ENCODE results near the gene GPR15. TPM values are rescaled to one million over a fixed set of nuclear protein-coding genes. Genes with fewer than 3 reads are reported as not detected.
A peak's percentile ranks its signal among the peaks of the same experiment; 100 is the strongest.

The GPR15 gene
- total RNA-seq, 3 donors from 2014 or later (not counting 1 experiment from before 2014, with no cell fraction given): 0.97 to 32.8 (median 1.5) TPM

GRCh38 chr3:98574132-98574531 lies 42.4 kb downstream of the GPR15 start:
- DNase-seq: no peak
- WGBS (ENCODE audit: insufficient coverage): 84% methylated on average over 1 of the region's 6 CpGs

GRCh38 chr3:98577178-98577895 lies 45.6 kb downstream of the GPR15 start:
- peaks cover 32% of the 10 kb centered on the region for H3K36me3 ChIP-seq (ENCODE audit: control insufficient read depth, insufficient read depth, low read length)
- WGBS (ENCODE audit: insufficient coverage): 85% methylated on average over 4 of the region's 4 CpGs

More at GRCh38 chr3:98574132-98574531, 42.4 kb downstream of the GPR15 start:
- Histone ChIP-seq H3K36me3 (ENCODE audit: control insufficient read depth, insufficient read depth, low read length) (peaks cover 8% of the 10 kb centered on the region), H3K4me3 (ENCODE audit: low read length) (no peak overlapping the region), H3K27ac (ENCODE audit: low read length) (no peak overlapping the region), H3K4me1 (ENCODE audit: control insufficient read depth, insufficient read depth, low read length) (no peaks in the 10 kb centered on the region), H3K9me3 (ENCODE audit: control insufficient read depth, insufficient read depth, low read length) (no peaks in the 10 kb centered on the region), H3K27me3 (ENCODE audit: control insufficient read depth, insufficient read depth, low read length) (no peaks in the 10 kb centered on the region)
- H3K27me3 Mint-ChIP-seq (ENCODE audit: low read depth in 2 of 2): no peaks in the 10 kb centered on the region
- peaks cover 9 to 10% of the 10 kb centered on the region in 2 donors for H3K4me1 Mint-ChIP-seq
- no peak overlapping the region for H3K4me3 Mint-ChIP-seq
- H3K9me3 Mint-ChIP-seq: no peaks in the 10 kb centered on the region
- ATAC-seq: no peak
- H3K27ac Mint-ChIP-seq: peak overlapping the region in 1 of 2 donors; percentile 31
- no peaks in the 10 kb centered on the region for H3K36me3 Mint-ChIP-seq
- no peak for TF ChIP-seq CTCF (IDR thresholded peaks at IDR 0.05)
- intact Hi-C loops (cut with micrococcal nuclease): no loop called here

GRCh38 chr3:98580401-98581386 lies 48.9 kb downstream of the GPR15 start:
- no peak for TF ChIP-seq CTCF (IDR thresholded peaks at IDR 0.05)
- no peak overlapping the region for H3K27ac Mint-ChIP-seq
- Histone ChIP-seq H3K27ac (ENCODE audit: low read length) (no peak overlapping the region), H3K36me3 (ENCODE audit: control insufficient read depth, insufficient read depth, low read length) (peaks cover 42% of the 10 kb centered on the region), H3K4me3 (ENCODE audit: low read length) (no peak overlapping the region), H3K9me3 (ENCODE audit: control insufficient read depth, insufficient read depth, low read length) (no peaks in the 10 kb centered on the region), H3K4me1 (ENCODE audit: control insufficient read depth, insufficient read depth, low read length) (no peaks in the 10 kb centered on the region), H3K27me3 (ENCODE audit: control insufficient read depth, insufficient read depth, low read length) (no peaks in the 10 kb centered on the region)
- 95% methylated on average over 8 of the region's 8 CpGs for WGBS (ENCODE audit: insufficient coverage)
- peaks cover 4 to 5% of the 10 kb centered on the region in 2 donors for H3K4me1 Mint-ChIP-seq
- H3K4me3 Mint-ChIP-seq: no peak overlapping the region
- no peaks in the 10 kb centered on the region for H3K27me3 Mint-ChIP-seq (ENCODE audit: low read depth in 2 of 2)
- no peaks in the 10 kb centered on the region for H3K9me3 Mint-ChIP-seq
- H3K36me3 Mint-ChIP-seq: peaks cover 6% of the 10 kb centered on the region
- ATAC-seq (no peak), DNase-seq (no peak)
- intact Hi-C loops (cut with micrococcal nuclease): no loop called here

More at GRCh38 chr3:98577178-98577895, 45.6 kb downstream of the GPR15 start:
- Mint-ChIP-seq H3K9me3 (no peaks in the 10 kb centered on the region), H3K4me3 (no peak overlapping the region), H3K4me1 (peaks cover 7 to 10% of the 10 kb centered on the region in 2 donors), H3K36me3 (peaks cover 6% of the 10 kb centered on the region), H3K27ac (peak overlapping the region in 1 of 2 donors; percentile 9), H3K27me3 (ENCODE audit: low read depth in 2 of 2) (no peaks in the 10 kb centered on the region)
- no peak for DNase-seq
- intact Hi-C loops (cut with micrococcal nuclease): no loop called here
- no peaks in the 10 kb centered on the region for H3K4me1 ChIP-seq (ENCODE audit: control insufficient read depth, insufficient read depth, low read length)
- no peak for TF ChIP-seq CTCF (IDR thresholded peaks at IDR 0.05)
- H3K9me3 ChIP-seq (ENCODE audit: control insufficient read depth, insufficient read depth, low read length): no peaks in the 10 kb centered on the region
- no peak for ATAC-seq
- no peaks in the 10 kb centered on the region for H3K27me3 ChIP-seq (ENCODE audit: control insufficient read depth, insufficient read depth, low read length)
- H3K4me3 ChIP-seq (ENCODE audit: low read length): no peak overlapping the region
- no peak overlapping the region for H3K27ac ChIP-seq (ENCODE audit: low read length)
